Stimulated activated CD8-positive, alpha-beta memory T cell treated with anti-CD3 and anti-CD28 coated beads, Interleukin-12 subunit alpha, Interleukin-12 subunit beta, amount 100 ng/mL, for 24 hours (primary cell): ENCODE measurements around the gene PPP2R2C.

Experiments used
- DNase-seq: peaks from one replicate; pipeline ENCODE4 v3.0.0-alpha.2; 2020; ENCODE audit errors: extremely low read depth

PPP2R2C gene

DNA sequence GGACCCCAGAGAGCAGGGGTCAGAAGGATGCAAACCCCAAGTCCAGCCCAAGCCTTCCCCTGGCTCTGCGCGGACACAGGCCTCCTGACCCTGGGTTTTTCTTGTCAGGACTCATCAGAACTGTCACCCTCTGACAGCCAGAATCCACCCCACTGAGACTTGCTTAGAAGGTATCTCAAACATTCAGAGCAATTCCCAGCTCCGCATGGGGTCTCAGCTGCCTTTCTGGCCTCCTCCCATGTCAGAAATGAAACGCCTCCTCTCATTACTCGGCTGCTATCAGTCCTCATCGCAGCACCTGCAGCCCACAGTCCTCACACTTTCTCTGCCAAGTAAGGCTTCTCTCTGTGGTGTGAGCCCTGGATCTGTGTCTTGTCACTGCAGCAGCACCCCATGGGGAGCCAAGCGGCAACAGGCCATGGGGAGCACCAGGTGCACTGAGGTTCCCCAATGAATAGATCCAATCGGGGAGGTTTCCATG, 105.0 kb downstream of the PPP2R2C start:
- DNase-seq, result no peak

DNA sequence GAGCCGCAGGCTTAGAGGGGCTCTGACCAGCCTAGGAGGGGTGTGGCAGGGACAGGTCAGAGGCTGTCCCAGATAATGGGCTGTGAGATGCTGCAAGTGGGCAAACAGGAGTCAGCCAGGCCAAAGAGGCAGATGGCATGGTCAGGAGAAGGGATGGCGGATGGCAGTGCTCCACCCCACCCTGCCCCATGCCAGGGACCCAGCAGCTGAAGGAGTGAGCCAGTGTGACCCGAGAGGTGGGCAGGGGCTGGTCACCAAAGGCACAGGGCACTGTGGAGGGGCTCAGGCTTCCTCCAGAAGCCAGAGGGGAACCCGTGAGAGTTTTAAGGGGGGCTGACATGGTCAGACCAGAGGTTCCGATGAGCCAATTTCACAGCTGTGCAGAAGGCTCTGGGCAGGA, 105.8 kb downstream of the PPP2R2C start:
- DNase-seq, result no peak

DNA sequence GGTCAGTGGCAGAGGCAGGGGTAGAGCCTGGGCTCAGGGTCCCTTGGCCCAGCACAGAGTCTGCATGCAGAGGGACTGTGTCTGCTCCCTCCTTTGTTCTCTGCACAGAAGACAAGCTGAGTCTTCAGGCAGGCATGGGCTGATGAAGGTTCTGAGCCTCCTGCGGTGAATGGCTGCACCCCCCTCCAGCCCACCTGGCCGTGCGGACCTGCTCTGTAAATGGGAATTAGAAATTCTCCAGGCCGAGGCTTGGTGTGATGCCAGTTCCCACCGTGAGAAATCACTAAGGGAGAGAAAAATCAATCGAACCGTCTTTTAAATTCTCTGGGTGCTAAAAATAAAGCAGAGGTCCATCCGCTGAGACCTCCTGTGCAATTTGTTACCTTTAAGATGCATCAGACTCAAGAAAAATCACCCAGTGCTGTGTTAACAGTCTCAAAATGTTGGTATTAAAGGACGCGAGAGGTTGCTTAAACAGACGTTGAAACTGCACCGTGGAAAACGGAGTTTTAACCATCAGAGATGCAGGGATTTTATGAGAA, 106.8 kb downstream of the PPP2R2C start:
- DNase-seq, result no peak

DNA sequence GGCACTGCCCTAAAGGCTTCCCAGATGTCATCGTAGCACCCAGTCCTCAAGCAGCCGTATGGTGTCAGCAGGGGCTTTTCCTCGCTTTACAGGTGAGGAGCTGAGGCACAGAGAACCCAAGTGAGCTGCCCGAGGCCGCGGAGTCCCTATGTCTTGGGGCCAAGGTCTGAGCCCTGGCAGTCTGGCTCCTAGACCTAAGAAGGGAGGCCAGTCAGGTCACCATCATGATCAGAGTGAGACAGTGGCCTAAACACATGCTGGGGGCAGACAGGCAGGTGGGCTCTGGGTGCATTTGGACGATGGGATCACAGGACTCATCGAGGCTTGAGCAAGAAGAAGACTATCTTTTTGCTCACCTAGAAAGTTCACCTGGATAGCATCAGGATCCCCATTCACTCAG, 107.8 kb downstream of the PPP2R2C start:
- DNase-seq, result no peak

DNA sequence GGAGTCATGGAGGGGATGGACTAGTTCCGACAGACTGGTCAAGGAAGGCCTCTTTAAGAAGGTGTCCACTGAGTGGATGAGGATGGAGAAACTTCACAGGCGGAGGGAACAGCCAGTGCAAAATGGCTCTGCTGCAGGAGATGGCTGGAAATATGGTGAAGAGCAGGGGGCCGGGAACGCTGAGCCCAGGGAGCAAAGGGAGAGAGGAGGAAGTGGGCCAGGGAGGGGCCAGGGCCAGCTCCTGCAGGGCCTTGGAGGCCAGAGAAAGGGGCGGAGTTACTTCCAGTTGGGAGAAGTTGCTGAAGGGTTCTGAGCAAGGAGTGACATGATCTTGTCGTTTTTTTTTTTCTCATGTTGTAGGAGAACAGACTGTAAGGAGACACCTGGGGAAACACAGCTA, 108.3 kb downstream of the PPP2R2C start:
- DNase-seq, result no peak

DNA sequence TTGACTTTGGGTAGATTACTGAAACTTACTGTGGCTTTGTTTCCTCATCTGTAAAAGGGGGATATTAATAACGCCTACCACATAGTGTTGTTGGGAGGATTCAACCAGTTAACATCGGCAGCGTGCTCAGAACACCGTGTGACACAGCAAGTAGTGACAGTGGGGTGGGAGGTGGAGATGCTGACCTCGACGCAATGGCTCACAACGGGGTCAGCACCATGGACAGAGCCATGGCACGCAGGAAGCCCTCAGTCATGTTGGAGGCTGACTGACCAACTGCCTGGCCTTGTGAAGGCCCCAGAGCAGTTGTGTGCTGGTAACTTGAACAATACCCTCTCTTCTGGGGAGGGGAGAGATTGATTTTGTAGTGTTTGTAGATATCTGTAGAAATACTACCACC, 109.5 kb downstream of the PPP2R2C start:
- DNase-seq, result no peak

DNA sequence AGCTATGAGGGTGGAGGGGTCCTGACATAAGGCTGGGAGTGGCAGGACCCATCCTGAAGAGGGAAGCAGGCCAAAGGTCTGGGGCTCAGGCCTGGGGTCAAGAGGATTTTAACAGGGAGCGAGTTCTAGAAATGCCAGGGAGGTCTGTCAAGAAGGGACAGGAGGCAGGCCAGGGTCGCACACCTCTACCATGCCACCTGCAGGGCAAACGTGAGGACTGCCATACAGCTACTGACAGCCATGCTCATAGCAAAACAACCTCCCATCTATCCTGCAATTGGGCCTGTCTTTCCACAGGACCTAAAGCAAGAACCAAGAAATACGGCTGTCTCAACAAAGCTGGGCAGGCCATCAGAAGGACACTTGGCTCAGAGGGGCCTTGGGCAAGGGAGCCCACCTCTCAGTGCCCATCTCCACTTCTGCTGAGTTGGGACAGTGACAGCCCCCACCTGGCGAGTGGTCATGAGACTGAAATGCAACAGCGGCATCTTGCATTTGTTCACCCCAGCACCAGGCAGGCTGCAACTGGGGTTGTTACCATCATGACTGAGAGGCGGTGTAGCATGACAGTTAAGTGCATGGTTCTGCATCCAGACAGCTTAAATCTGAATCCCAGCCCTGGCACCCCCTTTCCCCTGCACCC, 110.0 kb downstream of the PPP2R2C start:
- no peak for DNase-seq

DNA sequence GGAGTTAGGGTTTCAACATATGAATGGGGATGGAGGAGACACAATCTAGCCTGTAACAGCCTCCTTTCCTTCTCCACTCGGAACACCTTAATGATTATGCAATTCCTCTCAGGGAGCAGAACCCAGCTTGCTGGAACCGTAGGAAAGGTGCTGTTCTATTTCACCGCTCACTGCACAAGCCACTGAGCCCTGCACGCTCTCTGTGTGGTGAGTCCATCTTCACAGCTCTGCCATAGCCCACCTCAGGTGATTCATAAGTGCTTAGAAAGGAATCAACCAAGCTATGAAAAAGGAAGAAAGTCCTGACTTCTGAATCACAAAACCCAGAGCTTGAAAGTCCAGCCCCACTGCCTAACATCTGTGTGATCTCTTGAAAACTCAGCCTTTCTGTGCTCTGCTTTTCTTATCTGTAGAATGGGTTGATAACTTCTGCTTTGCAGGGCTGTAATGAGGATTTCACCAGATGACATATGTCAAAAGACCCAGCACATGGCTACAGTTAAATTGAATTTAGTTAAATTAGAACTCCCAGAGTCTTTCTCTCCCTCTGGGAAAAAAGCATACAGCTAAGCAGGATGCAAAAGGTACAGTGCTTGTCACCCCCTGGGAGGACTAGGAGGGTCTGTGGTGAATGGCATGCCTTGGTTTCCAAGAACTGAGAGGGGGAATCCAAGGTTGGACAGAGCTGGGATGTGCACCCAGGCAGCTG, 111.2 kb downstream of the PPP2R2C start:
- DNase-seq, result no peak

DNA sequence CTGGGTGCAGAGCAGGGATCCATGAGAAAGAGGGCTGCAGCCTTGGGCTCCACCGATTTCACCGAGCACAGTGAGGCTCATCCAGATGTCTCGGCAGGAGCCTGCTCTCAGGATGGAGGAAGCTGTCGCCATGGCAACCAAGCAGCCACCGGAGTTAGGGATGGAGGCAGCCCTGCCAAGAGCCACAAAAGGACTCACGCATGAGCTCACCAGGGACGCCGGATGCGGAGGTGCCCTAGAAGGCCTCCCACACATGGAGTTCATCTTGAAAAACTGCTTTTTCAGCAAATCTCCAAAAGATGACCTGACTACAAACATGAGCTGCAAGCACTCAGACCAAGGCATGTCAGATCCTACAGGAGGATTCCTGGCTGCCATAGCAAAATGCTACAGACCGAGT, 112.0 kb downstream of the PPP2R2C start:
- no peak for DNase-seq

DNA sequence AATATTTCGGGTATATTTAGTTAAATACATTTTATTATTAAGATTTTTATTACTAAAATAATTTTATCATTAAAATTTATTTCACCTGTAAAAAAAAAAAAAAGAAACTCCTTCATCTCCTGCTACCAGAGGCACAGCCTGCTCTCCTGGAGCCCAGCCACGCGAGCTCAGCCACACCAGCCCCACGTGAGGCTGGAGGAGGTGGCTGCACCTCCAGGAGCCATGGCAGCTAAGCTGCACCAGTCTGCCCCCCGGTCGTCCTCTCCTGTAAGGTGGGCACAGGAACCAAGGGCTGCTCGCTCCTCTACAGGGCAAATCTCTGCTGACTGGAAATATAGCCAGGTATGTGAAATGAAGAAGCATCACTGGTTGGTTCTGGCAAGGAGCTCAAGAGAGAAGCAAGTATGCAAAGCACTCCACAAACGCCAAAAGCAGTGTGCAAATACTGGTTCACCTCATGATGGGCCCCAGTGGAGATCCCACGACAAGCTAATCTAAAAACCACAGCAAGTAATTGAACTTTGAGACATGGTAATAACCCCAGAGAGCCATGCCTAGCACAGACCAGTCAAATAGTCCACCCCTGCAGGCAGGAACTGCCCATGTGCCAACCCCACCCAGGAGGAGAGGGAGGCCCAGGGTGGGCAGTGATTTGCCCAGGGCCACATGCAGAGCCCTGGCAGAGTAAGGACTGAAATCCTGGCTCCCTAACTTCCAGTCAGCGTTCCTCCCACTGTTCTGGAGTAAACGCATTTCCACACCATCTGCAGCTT, 112.7 kb downstream of the PPP2R2C start:
- DNase-seq, result no peak

DNA sequence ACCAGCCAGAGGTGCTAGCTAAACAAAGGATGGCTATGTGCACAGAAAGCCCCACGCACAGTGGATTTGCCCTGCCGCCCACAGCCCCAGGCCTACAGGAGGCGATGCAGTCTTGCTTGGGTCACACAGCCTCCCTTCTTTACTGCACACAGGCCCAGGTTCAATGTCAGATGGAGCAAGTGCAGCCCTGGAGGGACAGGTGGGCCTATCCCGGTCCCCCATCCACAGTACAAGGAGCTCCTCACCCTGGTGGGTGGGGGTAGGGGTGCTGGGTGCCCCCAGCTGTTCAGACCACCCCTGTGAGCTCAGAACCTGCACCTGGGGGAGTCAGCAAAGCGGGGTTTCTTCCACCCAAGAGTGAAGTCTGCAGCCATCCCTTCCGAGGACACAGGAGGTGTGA, 114.9 kb downstream of the PPP2R2C start:
- DNase-seq, result no peak

DNA sequence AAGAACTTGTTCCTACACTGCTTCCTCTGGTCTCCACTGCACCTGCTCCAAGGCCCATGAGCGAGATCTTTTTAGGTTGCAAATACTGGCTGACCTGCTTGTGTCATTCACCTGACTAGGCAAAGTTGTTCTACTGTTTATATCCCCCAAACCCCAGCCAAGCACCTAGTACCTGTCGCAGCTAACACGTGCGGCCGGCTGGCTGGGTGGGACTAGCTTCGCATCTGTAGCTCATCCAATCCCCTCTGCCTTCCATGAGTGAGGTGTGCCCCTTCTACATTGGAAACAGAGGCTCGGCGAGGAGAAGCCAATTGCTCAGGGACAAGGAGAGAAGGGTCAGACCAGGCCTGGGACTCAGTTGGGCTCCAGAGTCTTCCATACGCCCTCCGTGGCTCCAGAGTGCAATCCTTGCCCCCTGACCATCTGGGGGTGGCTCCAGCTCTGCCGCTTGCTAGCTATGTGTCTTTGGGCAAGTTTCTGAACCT, 116.3 kb downstream of the PPP2R2C start:
- DNase-seq, result no peak

DNA sequence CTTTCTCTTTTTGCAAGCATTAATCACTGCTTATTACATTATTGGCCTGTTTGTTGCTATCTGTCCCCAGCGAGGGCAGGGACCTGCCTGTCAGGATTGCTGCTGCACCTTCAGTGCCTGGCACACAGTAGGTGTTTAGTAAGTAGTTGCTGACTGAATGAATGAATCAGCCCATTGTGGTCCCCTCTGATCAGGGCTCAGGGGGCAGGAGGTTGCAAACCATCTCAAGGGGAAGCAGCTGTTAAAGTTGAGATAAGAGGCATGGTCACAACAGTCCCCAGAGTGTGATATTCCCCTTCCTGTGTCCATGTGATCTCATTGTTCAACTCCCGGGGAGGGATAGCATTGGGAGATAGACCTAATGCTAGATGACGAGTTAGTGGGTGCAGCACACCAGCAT, 117.4 kb downstream of the PPP2R2C start:
- DNase-seq, result no peak

DNA sequence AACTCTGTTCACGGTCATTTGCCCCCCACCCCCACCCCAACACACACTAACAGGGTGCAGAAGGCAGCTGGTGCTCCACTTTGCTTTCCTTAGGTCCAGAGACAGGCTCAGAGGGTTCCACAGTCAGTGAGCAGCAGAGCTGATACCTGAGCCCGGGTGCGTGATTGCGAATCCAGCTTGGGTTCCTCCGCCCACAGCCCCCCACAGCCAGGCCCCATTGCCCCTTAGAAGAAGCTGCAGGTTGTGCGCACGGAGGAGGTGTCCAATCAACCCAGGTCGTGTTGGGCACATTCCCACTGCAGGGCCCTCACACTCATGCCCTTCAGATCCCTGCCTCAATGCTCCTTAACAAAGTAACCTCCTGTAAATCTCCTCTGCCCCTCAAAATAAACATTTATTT, 117.8 kb downstream of the PPP2R2C start:
- DNase-seq, result no peak

DNA sequence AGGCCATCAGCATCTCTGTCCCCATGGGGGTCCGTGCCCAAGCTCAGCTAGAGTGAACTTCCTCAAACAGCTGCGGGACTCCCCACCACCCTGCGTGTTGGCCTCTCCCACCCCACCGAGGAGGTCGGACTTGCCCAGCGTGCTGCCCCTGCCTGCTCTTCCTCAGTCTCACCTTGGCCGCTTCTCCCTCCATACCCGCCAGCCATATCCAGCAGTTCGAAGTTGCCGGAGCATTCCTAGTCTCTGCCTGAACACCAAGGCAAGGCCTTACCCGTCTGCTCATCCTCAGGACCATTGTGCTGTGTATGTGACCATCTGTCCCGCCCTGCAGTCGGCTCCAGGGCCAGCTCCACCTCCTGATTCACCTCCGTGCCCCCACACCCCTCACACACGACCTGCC, 118.3 kb downstream of the PPP2R2C start:
- DNase-seq, result no peak

DNA sequence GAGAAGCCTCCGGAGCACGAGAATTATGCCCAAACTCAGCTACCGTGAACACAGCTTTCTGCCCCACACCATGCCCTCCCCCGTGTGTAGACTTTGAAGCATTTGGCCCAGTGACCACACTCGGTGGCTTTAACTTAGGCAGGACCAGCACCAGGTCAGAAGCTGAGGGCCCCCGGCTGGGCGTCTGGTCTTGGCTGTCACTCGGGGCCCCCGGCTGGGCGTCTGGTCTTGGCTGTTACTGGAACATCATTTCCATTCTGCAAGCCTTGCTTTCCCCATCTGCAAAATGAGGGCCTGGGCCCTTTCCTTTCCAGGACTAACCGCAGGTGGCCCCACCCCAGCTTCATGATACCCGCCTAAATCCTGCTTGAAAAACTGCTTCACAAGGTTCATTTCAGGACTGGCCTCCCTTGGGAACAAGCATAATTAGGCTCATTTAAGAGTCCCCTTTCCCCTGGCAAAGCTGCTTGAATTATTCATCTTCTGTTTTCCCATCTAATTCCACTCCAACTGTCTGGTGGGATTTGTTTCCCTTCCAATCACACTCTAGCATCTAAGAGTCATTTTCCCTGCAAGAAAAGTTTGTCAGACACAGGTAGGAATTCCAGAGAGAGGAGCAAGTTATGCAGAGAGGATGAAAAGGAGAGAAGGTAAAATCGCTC, 120.3 kb downstream of the PPP2R2C start:
- no peak for DNase-seq

DNA sequence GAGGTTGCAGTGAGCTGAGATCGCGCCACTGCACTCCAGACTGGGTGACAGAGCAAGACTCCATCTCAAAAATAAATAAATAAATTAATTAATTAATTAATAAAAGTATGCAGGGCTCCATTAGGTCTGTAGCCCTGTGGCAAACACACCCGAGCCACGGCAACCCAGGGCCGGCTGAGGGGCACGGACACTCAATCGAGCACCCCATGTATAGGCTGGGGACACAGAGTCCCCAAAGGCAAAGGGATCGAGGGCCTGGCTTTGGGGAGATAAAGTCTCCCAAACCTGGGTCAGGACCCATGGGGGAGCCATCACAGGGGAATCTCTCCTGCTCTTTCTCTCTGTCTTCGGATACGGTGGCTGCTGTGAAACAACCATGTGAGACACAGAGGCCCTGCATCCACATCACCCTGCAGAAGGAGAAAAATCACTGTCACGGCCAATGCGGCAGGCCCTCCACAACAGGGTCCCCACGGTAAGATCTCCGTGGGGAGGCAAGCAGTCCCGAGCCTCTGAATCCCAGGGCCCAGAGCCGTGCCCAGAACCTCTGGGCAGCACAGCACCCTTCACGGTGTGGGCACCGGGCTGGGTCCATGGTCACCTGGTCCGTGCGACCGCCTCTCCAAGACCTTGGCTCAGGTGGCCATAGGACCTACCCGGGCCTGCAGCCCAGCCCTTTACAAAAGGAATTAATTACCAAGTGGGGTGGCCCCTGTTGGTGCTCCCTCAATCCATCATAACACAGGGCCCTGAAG, 121.0 kb downstream of the PPP2R2C start:
- no peak for DNase-seq

DNA sequence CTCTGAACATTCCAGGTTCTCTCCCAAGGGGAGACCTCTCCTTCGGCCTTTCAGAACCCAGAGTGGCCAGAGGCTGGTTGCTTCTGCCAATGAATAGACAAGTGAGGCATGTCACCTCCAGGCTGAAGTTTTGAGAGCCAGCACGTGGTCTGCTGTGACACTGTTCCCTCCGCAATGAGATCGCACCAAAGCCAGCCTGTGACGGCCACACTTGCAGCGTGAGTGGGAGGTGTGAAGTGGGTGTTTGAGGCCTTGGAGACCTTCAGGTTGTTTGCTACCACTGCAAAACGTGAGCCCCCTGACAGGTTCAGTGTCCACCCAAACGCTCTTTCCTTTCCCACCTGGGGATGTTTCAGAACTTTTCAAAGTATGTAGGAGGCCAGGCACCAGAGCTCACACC, 121.8 kb downstream of the PPP2R2C start:
- no peak for DNase-seq

DNA sequence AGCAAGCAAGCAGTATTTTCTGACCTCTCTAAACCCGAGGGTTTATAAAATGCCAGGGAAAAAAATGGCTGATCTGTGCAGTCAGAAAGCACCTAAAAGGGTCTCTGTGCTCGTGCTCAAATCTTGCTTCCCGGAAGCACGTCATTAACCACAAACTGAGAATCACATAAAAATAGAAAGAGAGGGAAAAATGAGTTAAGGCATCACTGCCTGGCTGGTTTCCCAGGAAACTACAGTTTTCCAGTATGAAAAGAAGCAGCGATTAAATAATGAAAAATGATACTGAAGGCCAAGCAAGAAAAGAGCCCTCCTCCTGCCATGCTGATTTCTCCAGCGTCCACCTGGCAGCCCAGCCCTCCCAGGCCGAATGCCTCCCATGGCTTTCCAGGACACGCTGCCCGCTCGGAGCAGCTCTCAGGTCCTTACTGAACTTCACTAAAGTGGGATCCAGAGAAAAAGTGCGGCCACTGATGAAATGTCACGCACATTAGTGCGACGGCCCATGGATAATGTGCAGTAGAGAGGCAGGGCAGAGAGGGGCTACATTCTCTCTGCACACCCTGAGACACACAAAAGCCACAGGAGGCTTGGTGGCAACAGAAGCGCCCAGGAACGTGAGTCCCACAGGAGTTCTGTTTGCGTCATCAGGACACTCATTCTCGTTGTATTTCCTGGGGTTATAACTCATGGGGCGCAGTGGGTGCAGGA, 122.4 kb downstream of the PPP2R2C start:
- no peak for DNase-seq

DNA sequence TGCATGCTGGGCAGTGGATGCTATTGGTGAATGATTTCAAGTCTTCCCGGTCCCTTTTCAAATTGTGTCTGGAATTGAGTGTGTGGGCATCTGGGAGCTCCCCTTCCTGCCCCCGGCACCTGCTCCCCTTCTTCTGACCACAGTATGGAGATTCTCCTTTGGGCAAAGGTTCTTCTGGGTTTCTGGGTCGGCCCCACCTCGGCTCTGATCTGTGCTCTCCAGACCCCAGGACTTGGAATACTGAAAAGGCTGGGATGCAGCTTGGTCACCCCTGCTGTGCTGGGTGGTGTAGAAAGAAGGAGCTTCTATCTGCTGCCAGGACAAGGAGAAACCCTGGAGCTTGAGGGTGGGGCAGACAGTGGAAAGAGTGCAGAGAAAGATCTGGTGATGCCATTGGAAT, 124.0 kb downstream of the PPP2R2C start:
- DNase-seq, result no peak
